NB4 (cell line): ENCODE measurements around the gene ERI3.

Experiments used
- CTCF ChIP-seq: IDR thresholded peaks from one replicate; pipeline ENCODE4 v1.5.1; 2012; ENCODE audit warnings: low read depth, low read length
- MAX ChIP-seq: IDR thresholded peaks from 2 replicates; pipeline ENCODE4 v1.6.1; 2011; ENCODE audit warnings: low read depth, low read length
- MYC ChIP-seq: IDR thresholded peaks from 2 replicates; pipeline ENCODE4 v1.6.1; 2011; ENCODE audit warnings: low read depth, low read length
- POLR2A ChIP-seq: IDR thresholded peaks from 2 replicates; pipeline ENCODE4 v1.6.1; 2011; ENCODE audit warnings: mild to moderate bottlenecking; ENCODE audit not compliant: insufficient read length; ENCODE audit errors: extremely low read depth

GRCh38 chr1:44230796-44231195, 124.3 kb downstream of the ERI3 start:
- TF ChIP-seq MAX (no peak), CTCF (no peak), POLR2A (no peak), MYC (no peak)
